ENCODE results near the gene SNX32.

SNX32 gene

GRCh38 chr11:65833297-65834030 lies at the start of gene SNX32:
TSS of gene SNX32 (plus strand) at chr11:65833963. CDS start at chr11:65834066, 103 bp downstream.
- peak; percentile 92 for DNase-seq (ENCODE audit: low read depth)

DNA sequence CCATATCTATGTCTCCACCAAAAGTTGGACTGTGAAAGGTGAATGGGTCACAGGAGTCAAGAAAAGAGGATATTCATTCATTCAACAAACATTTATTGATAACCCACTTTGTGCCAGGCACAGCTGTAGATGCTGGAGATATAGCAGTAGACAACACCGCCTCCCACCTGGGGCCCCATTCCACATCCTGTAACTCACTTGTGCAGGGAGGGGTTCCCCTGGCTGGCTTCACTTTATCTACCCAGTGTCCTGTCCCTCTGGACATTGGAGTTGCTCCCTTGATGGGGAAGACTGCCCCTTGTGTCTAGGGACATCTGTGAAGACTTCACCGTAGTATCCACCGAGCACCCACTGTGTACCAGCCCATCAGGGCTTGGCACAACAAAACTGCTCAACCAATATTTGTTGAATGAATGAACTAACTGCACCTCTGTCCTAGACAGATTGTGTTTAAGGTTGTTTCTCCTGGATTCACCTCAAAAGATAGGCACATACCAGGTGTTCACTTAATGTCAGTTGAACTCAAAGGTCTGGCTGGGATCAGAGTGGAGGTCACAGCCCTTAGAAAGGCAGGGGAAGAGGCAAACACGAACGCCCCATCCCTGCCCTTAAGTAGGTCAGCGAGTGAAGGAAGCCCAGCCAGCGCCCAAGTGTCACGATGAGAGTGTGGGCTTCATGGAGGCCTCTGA lies 48.3 kb upstream of the SNX32 start:
- no peak for DNase-seq (ENCODE audit: low read depth)

GRCh38 chr11:65786008-65786785 lies 47.6 kb upstream of the SNX32 start:
- DNase-seq (ENCODE audit: low read depth) = no peak

- no peak for DNase-seq (ENCODE audit: low read depth)
Observed at GRCh38 chr11:65786786-65787636, 46.8 kb upstream of the SNX32 start, which contains the start of gene OVOL1. TSS of gene OVOL1 (plus strand) at chr11:65787063. CDS start at chr11:65787374, 311 bp downstream.

DNA sequence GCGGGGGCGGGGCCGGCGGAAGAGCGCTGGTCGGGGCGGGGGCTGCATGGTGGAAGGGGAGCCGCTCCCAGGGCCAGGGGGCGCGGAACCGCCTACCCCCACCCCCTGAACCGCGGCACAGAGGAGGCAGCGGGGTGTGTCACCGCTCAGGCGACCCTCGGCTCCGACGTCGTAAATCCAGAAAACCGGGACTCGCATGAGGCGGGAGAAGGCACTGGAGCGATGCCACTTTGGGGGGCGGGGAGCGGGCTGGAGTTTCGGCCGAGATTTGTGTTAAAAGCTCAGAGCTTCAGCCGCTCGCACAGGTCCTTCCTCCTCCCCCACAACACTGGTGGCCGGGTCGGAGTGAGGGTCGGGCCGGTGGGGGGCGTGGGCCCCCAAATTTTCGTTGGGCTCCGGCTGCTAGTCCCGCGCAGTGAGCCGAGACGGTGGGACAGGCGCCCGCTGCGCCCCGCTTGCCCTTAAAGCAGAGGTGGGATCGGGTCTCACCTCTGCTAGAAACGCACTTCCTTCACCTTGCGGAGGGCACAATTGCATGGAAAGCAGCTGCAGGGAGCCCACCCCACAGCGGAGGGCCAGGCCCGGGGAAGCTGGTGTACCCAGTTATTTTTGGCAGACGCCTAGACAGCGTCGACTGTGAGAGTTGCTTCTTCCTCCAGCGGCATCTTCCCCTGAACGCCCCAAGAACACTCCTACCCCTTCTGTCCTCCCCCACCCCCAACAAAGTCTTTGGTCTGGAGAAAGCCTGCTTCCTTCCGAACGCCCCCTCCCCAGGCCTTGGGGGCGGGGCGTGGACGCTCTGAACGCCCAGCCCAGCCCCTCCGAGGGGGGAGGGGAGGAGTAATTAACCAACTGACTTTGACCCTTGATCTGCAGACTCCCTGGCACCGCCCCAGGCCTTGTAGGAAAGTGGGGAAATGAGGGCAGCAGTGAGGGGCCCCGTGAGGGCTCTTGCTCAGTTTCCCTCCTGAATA lies 45.8 kb upstream of the SNX32 start:
- no peak for DNase-seq (ENCODE audit: low read depth)

- DNase-seq (ENCODE audit: low read depth) = no peak
Observed at GRCh38 chr11:65788821-65789220, 44.9 kb upstream of the SNX32 start.

- DNase-seq (ENCODE audit: low read depth) = no peak
Observed at GRCh38 chr11:65789230-65790103, 44.3 kb upstream of the SNX32 start.

GRCh38 chr11:65790104-65790901 lies 43.5 kb upstream of the SNX32 start:
- DNase-seq (ENCODE audit: low read depth) = no peak

DNA sequence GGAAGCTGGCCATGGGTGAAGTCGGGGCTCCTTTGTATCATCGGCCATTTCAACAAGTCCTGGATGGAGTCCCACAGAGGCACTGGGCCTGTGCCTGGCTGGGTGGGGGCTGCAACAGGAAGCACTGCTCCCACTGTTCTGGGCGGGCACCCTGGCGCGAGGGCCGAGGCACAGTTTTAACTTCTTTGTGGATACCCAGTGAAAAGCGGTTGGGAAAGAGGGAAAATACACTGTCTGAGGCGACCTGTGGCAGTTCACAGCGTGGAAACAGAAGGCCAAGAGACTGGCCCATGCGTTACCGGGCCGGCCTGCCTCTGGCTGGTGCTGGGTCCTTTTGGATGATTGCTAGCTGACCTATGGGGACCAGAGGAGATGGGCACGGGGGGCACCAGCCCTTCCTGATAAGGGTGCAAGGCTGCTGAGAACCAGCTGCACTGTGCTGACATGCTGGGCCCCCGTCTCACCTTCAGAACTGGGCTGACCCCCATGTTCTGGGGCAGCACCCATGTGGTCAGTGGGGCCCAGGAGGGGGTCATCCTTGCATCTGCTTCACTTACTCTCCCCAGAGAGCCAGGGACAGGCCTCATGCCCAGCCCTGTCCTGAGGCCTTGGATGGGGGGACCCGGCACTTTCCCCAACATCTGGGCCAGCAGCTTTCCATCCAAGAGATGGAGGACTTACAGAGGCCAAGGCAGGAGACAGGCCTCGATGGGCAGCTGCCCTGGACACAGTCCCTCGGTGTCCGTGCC lies 42.7 kb upstream of the SNX32 start:
- DNase-seq (ENCODE audit: low read depth) = no peak

GRCh38 chr11:65791719-65792213 lies 42.0 kb upstream of the SNX32 start:
- DNase-seq (ENCODE audit: low read depth) = peak; percentile 53

- no peak for DNase-seq (ENCODE audit: low read depth)
Observed at GRCh38 chr11:65792456-65792855, 41.3 kb upstream of the SNX32 start.

DNA sequence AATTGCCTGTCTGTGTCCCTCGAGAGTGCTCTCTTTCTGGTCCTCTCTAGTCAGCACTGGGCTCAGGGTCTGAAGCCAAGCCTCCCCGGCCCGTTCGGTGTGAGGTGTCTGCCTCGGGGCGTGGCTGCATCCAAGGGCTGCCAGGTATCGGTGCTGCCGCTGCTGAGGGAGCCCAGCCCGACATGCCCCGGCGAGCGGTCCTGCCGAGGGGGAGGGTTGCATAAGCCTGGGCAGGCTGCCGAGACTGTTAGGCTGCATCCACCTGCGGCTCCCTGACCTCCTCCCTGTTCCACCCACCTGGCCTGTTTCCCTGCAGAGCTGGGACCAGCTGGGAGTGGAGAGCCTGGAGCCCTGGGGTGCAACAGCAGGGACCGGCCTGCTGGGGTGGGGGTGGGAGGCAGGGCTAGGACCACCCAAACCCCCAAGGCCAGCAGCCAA lies 40.6 kb upstream of the SNX32 start:
- DNase-seq (ENCODE audit: low read depth) = no peak

- DNase-seq (ENCODE audit: low read depth) = no peak
Observed at GRCh38 chr11:65793625-65794400, 40.0 kb upstream of the SNX32 start.

DNA sequence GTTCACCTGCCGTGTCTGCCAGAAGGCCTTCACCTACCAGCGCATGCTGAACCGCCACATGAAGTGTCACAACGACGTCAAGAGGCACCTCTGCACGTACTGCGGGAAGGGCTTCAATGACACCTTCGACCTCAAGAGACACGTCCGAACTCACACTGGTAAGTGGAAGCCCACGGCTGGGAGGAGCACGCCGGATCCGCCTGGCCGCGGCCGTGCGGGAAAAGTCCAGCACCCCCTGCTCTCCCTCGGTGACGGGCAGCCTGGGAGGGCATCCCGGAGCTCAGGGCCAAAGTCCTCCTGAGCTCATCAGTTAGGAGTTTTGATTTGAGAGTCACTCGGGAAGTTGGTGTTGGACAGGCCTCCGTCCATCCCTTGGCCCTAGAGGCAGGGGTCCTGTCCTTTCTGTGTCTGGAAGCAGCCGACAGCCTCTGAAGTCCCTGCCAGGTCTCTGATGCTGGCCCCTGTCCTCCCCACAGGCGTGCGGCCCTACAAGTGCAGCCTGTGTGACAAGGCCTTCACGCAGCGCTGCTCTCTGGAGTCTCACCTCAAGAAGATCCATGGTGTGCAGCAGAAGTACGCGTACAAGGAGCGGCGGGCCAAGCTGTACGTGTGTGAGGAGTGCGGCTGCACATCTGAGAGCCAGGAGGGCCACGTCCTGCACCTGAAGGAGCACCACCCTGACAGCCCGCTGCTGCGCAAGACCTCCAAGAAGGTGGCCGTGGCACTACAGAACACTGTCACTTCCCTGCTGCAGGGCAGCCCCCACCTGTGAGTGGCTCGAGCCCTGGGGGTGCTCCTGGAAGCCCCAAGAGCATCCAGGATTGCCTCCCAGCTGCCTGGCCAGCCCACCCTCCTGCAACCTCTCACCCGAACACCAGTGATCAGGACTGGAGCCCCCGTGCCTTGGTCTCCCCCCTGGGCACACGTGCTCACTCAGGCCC lies 38.9 kb upstream of the SNX32 start:
- no peak for DNase-seq (ENCODE audit: low read depth)

DNA sequence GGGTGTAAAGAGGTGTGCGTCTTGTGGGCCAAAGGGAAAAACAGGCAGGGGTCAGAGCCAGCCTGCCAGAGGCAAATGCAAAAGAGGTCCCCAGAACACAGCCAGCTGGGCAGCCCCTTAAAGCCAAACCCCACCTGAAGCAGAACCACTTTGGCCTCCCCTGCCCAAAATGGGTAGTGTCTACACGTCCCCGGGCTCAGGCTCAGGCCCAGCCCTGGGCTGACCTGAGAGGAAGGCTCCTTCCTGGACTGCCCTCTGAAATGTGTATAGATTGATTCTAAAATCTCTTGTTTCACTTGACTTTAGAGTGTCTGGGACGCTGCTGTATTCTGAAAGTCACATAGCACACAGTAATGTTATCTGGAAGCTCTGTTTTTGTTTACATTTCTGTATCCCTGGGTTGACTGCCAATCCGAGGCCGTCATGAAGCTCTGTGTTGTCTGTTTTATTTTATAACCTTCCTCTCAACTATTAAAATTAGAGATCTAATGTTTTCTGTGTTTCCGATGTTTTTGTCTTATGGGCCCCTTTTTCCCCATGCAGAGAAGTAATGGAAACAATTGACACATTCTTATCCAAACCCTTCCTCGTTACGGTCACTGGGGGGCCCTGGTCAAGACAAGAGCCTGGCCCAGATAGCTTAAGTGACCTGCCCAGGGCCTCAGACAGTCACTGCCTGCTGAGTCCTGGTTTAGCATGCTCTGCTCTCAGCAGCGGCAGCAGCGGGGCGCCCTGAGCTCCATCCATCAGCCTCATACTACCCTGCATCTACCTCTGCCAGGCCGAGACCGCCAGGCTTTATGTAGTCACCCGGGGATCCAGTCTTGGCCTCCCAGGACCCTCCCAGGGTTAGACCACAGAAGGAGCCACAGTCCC lies 36.8 kb upstream of the SNX32 start:
- no peak for DNase-seq (ENCODE audit: low read depth)

Measured in activated T-helper 9 cell treated with anti-CD3 and anti-CD28 coated beads, Interleukin-2, amount 50 U/mL, for 16 hours (primary cell).